Right lobe of liver (tissue), 6 donors: ENCODE results near the gene UBE2Q2. TPM values are rescaled to one million over a fixed set of nuclear protein-coding genes. Genes with fewer than 3 reads are reported as not detected.

ENCODE experiments used
- ATAC-seq, 4 donors: fragments of 200-7000 bp; cut with Tn5 transposase; one replicate each; pipeline ENCODE4 v1.9.1; 2020; ENCODE audit warnings: mild to moderate bottlenecking in 4 of 4, moderate library complexity in 4 of 4
- DNase-seq, 3 donors: peaks; one replicate each; pipeline ENCODE4 v3.0.0-alpha.2; 2020
- H3K27ac ChIP-seq, 3 donors: fragments of 200-600 bp; one replicate each; pipeline ENCODE4 v1.8.0; 2022
- H3K27me3 ChIP-seq, 2 donors: fragments of 200-600 bp; one replicate each; pipeline ENCODE4 v1.8.0; 2022
- H3K36me3 ChIP-seq, 4 donors: fragments of 200-600 bp; sonication (generic) in 1 of 4; one replicate each; pipeline versions ENCODE4 v1.5.1 to v1.8.0; 2017 to 2022; ENCODE audit warnings: control low read depth in 1 of 4
- H3K4me1 ChIP-seq, 4 donors: fragments of 200-600 bp; sonication (generic) in 1 of 4; one replicate each; pipeline versions ENCODE4 v1.5.1 to v1.8.0; 2017 to 2022; ENCODE audit warnings: control low read depth in 1 of 4
- H3K4me3 ChIP-seq, 3 donors: fragments of 200-600 bp; one replicate each; pipeline ENCODE4 v1.8.0; 2022
- H3K9me3 ChIP-seq, 4 donors: fragments of 200-600 bp; sonication (generic) in 1 of 4; one replicate each; pipeline versions ENCODE4 v1.5.1 to v1.8.0; 2017 to 2022; ENCODE audit warnings: control low read depth in 1 of 4
- CTCF ChIP-seq, 4 donors: fragments of 200-600 bp in 3 of 4; fragments of 450-650 bp in 1 of 4; IDR thresholded peaks; one replicate each; pipeline versions ENCODE4 v1.5.1 to v1.8.0; 2016 to 2022; ENCODE audit warnings: antibody characterized with exemption in 4 of 4, mild to moderate bottlenecking in 2 of 4
- POLR2A ChIP-seq: fragments of 450-650 bp; IDR thresholded peaks from one replicate; pipeline ENCODE4 v1.6.1; 2017; ENCODE audit warnings: antibody characterized with exemption, mild to moderate bottlenecking
- WGBS: methylation state at CpG from one replicate; pipeline ENCODE4 v1.1.6; 2018; ENCODE audit warnings: low coverage, low lambda C conversion rate; ENCODE audit not compliant: insufficient coverage; ENCODE audit errors: missing lambda C conversion rate; 5-methylcytosine and 5-hydroxymethylcytosine counted together
- intact Hi-C, 2 donors: fragments of 100-400 bp; cut with DNase I; formaldehyde crosslinking; loops; one replicate each; pipeline versions ENCODE4 v1.11.2 to v1.14.1; 2022
- total RNA-seq, 6 experiments: library from RNA; depleted of rRNA in 2 of 6; stranded (reverse); fragments of >200 nt in 2 of 6; fragmentation: NEBNext Ultra II Directional in 3 of 6; extraction: Animal tissue kit (Norgen Biotek cat#: 25700) in 3 of 6; gene quantifications; one replicate each; pipeline versions ENCODE4 v1.1.0 to v1.2.4, GENCODE V29; 2016 to 2023
- donor health status: DM: no; HTN: yes; CAD: no.
- donor health status: DM: no; HTN: no; CAD: no.
- donor health status: DM: no; HTN: no; CAD: no.
- donor health status: DM: no; HTN: yes; CAD: no.
- donor health status: DM: no; HTN: yes; CAD: no.

Gene UBE2Q2
- total RNA-seq, 6 experiments from 2014 or later = 2.6 to 9.5 (median 4.6) TPM

GRCh38 chr15:75925440-75925839 is 82.2 kb downstream of the UBE2Q2 start:
- TF ChIP-seq CTCF (IDR thresholded peaks at IDR 0.05) (no peak), POLR2A (no peak)
- H3K4me1 ChIP-seq = peaks cover 0 to 9% (median 0%) of the 10 kb centered on the region in 4 donors
- no peaks in the 10 kb centered on the region for H3K9me3 ChIP-seq
- no peak overlapping the region for H3K27ac ChIP-seq
- intact Hi-C loops = no loop called here
- H3K36me3 ChIP-seq = peaks cover 0 to 9% (median 0%) of the 10 kb centered on the region in 4 donors
- no peak overlapping the region for H3K4me3 ChIP-seq
- ATAC-seq = no peak
- no peaks in the 10 kb centered on the region for H3K27me3 ChIP-seq
- WGBS = 56% methylated on average over 2 of the region's 2 CpGs
- no peak for DNase-seq

- Histone ChIP-seq H3K27me3 (no peaks in the 10 kb centered on the region), H3K9me3 (no peaks in the 10 kb centered on the region), H3K4me1 (peaks cover 0 to 6% (median 0%) of the 10 kb centered on the region in 4 donors), H3K4me3 (no peak overlapping the region), H3K36me3 (peaks cover 0 to 16% (median 0%) of the 10 kb centered on the region in 4 donors), H3K27ac (no peak overlapping the region)
- WGBS = 93% methylated on average over 3 of the region's 3 CpGs
- no peak for DNase-seq
- TF ChIP-seq CTCF (IDR thresholded peaks at IDR 0.05) = no peak
- no peak for TF ChIP-seq POLR2A
- no peak for ATAC-seq
- intact Hi-C loops = no loop called here
These were observed 83.7 kb downstream of the UBE2Q2 start for GRCh38 chr15:75926931-75927330.

- no peaks in the 10 kb centered on the region for H3K4me1 ChIP-seq
- no peaks in the 10 kb centered on the region for H3K27me3 ChIP-seq
- WGBS = 80% methylated on average over 4 of the region's 4 CpGs
- H3K27ac ChIP-seq = no peak overlapping the region
- no peak for ATAC-seq
- H3K36me3 ChIP-seq = peaks cover 0 to 19% (median 0%) of the 10 kb centered on the region in 4 donors
- DNase-seq = no peak
- TF ChIP-seq POLR2A (no peak), CTCF (IDR thresholded peaks at IDR 0.05) (no peak)
- no peaks in the 10 kb centered on the region for H3K9me3 ChIP-seq
- H3K4me3 ChIP-seq = no peak overlapping the region
- intact Hi-C loops = no loop called here
These were observed 84.4 kb downstream of the UBE2Q2 start for GRCh38 chr15:75927601-75928000.

GRCh38 chr15:75928680-75929608 is 85.7 kb downstream of the UBE2Q2 start:
- WGBS = 70% methylated on average over 8 of the region's 9 CpGs
- no peaks in the 10 kb centered on the region for H3K27me3 ChIP-seq
- no peaks in the 10 kb centered on the region for H3K4me1 ChIP-seq
- no peak overlapping the region for H3K27ac ChIP-seq
- DNase-seq (no peak), ATAC-seq (no peak)
- no peak overlapping the region for H3K4me3 ChIP-seq
- H3K9me3 ChIP-seq = no peaks in the 10 kb centered on the region
- peaks cover 0 to 30% (median 0%) of the 10 kb centered on the region in 4 donors for H3K36me3 ChIP-seq
- TF ChIP-seq POLR2A (no peak), CTCF (IDR thresholded peaks at IDR 0.05) (no peak)
- intact Hi-C loops = no loop called here
